GM12872 (cell line): ENCODE results near the gene CCDC154.

Source experiments
- TF ChIP-seq, protein P1 (sequence below): IDR thresholded peaks from 3 replicates; pipeline ENCODE4 v1.5.1; 2011; ENCODE audit warnings: low read depth, mild to moderate bottlenecking, low read length, moderate library complexity; ENCODE audit not compliant: insufficient read depth

Gene CCDC154

DNA sequence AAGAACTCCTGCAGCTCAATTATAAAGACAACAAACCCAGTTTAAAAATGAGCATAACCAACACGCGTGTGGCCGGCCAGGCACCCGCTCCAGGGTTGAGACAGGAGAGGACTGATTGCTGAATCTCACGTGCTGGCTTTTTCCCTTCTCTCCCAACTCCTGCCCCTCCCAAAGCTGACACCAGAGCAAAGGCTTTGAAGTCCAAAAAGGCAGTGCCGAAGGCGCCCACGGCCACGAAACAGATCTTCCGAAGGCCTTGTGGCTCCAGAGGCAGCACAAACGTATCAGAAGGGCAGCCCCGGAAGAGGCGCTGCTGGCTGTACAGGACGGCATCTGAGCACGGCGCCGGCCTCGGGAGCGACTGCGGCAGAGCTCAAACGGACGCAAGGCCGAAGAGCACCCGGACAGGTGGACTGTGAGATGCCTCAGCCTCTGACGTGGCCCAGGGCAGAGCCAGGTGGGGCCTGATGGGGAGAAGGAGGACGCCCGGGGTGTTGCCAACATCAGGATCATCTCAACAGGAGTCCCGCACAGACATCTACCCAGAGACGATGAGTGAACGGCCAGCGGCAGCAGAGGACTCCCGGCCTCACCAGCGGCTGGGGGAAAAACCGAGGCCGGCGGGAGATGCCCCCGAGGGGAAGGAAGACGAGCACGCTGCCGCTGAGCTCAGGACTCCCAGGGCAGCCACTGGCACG is 20.0 kb upstream of the CCDC154 start:
- TF ChIP-seq, protein P1, sequence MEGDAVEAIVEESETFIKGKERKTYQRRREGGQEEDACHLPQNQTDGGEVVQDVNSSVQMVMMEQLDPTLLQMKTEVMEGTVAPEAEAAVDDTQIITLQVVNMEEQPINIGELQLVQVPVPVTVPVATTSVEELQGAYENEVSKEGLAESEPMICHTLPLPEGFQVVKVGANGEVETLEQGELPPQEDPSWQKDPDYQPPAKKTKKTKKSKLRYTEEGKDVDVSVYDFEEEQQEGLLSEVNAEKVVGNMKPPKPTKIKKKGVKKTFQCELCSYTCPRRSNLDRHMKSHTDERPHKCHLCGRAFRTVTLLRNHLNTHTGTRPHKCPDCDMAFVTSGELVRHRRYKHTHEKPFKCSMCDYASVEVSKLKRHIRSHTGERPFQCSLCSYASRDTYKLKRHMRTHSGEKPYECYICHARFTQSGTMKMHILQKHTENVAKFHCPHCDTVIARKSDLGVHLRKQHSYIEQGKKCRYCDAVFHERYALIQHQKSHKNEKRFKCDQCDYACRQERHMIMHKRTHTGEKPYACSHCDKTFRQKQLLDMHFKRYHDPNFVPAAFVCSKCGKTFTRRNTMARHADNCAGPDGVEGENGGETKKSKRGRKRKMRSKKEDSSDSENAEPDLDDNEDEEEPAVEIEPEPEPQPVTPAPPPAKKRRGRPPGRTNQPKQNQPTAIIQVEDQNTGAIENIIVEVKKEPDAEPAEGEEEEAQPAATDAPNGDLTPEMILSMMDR, result no peak

DNA sequence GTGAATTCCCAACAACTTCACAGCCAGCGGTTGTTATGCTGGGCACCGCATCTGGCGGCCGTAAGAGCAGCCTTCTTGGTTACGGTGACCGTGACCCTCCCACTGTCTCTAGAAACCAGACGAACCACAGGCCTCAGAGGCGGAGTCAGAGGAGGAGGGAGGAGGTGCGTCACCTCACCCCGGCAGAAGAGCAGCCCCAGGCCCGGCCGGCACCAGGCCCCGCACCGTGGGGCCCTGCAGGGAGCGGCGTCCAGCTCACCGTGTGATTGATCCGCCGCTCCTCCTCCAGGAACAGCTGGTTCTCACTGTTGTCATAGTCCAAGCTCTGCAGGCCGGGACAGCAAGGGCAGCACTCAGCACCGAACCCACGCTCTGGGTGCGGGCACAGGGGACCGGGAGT is 16.8 kb upstream of the CCDC154 start:
- TF ChIP-seq, protein P1, result no peak

DNA sequence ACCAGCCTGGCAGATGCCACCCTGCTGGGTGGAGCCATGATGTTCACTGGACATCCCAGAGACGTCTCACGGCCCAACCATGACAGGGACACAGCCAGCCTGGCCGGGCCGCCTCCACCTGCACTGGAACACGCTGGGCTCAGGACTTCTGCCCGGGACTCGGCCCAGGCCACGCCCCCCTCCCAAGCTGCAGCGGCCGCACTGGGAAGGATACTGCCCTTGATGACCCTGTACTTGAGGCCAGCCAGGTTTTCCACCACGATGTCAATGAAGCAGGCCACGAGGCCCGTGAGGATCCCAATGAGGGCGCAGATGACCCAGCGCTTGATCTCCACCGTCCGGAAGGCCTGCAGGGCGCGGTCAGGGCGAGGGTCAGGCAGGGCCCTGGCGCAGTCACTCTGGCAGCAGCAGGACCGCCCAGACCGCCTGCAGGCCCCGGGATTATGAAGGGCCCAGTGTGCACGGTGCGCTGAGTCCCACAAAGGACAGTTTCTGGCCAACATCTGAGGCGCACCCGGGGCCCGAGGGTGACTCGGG is 16.3 kb upstream of the CCDC154 start:
- TF ChIP-seq, protein P1, result no peak

DNA sequence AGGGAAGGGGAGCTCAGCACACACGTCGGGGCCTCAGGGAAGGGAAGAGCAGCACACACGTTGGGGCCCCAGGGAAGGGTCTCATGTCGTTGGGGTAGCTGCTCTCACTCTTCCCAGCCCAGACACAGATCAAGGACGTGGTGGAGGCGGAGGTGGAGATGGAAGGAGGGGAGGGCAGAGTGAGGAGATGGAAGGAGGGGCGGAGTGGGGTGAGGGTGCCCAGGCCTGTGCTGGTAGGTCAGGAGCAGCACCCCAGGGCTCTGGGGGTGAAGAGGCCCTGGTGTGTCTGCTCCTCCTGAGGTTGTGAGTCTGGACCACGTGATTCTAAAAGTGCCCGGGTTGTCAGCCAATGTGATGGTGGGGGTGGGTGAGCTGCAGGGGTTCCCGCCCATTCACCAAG is 15.6 kb upstream of the CCDC154 start:
- TF ChIP-seq, protein P1, result no peak

DNA sequence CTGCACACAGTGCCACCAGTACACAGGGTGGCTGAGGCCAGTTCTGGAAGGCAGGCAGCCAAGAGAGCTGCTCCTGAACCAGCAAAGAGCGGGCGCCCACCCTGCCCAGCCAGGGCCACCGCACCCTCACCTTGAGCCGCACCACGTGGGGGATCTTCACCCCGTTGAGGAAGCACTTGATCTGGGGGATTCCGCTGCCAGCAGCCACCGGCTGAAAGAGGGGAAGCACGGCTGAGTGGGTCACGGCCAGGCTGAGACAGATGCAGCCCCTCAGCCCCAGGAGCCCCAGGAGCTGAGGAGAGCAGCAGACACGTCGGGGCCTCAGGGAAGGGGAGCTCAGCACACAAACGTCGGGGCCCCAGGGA is 14.6 kb upstream of the CCDC154 start:
- TF ChIP-seq, protein P1, result no peak

DNA sequence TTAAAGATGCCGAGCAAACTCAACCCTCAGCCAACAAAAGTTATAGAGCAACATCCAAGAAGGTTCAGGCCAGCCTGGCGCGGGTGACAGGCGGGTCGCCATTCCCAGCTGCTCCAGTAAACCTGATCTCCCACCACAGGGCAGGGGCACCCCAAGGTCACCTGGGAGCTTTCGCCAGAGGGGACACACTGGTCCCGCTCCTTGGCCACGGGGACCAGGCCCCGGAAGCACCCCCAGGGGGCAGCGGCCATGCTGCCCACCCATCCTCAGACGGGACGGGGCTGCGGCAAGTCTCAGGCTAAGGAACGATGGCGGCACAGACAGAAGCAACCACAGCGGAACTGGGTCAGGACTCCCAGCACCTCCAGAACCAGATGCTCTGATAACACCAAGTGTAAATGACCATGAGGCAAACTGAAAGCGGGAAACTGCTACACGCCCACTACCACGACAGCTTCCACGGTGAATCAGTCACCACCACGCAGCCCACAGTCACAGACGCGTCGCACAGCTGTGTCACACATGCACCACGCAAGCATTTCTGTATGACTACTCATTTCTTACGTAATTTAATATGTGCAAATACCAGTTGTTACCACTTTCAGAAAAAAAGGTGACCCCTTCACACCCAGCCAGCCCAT is 14.1 kb upstream of the CCDC154 start:
- TF ChIP-seq, protein P1, result no peak

DNA sequence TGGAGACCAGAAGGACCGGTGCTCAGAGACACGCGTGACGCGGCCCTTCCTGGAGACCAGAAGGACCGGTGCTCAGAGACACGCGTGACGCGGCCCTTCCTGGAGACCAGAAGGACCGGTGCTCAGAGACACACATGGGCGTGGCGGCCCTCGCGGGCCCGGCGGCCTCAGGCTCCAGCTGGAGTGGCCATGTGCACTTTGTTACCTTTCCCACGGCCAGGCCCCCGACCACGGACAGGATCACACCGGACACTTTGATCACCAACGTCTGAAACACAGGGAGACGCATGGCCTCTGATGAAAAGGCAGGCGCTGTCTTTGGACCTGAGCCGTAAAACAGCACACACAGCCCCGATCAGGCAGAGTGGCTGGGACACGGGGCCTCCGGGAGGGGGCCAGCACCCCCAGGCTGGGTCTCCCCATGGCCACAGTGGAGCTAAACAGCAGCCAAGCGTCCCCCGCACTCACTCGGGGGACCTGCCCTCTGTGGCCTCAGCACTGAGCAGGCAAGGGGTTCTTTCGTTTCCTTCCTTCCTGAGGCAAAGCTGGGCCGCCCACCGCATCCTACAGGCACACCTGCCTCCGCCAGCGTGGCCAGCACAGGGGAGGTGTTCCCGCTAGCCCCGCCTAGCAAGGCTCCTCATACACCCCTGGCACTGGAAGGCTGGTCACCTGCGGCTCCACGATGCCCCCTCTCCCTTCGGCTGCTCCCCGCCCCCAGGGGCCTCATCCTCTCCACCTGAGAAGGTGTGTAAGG is 13.3 kb upstream of the CCDC154 start:
- TF ChIP-seq, protein P1, result no peak
